Stomach (tissue), 9 donors: ENCODE results near the gene PLK2. TPM values are rescaled to one million over a fixed set of nuclear protein-coding genes. Genes with fewer than 3 reads are reported as not detected.

ENCODE experiments used
- DNase-seq, 2 donors: peaks; one replicate each; pipeline versions ENCODE4 v3.0.0 to v3.0.0-alpha.2; 2013 to 2019
- H3K27ac ChIP-seq, 5 donors: fragments of 200-600 bp in 4 of 5; sonication (generic) in 4 of 5; one replicate each; pipeline ENCODE4 v1.5.1; 2013 to 2019; ENCODE audit warnings: mild to moderate bottlenecking in 1 of 5, moderate library complexity in 1 of 5
- H3K27me3 ChIP-seq, 3 donors: fragments of 200-600 bp; sonication (generic); one replicate each; pipeline ENCODE4 v1.5.1; 2017 to 2019; ENCODE audit warnings: mixed run types in 1 of 3
- H3K36me3 ChIP-seq, 4 donors: fragments of 200-600 bp; sonication (generic); 1 replicate in 3 of 4; 2 replicates in 1 of 4; pipeline ENCODE4 v1.5.1; 2016 to 2019
- H3K4me1 ChIP-seq, 4 donors: fragments of 200-600 bp; sonication (generic); one replicate each; pipeline ENCODE4 v1.5.1; 2016 to 2019
- H3K4me3 ChIP-seq, 4 donors: fragments of 200-600 bp; sonication (generic) in 3 of 4; one replicate each; pipeline ENCODE4 v1.5.1; 2016 to 2019; ENCODE audit warnings: mild to moderate bottlenecking in 1 of 4
- H3K9me3 ChIP-seq, 4 donors: fragments of 200-600 bp; sonication (generic); one replicate each; pipeline ENCODE4 v1.5.1; 2016 to 2019
- EP300 ChIP-seq: sonication (generic); formaldehyde crosslinking; IDR thresholded peaks from one replicate; pipeline ENCODE4 v1.6.1; 2017; ENCODE audit warnings: antibody characterized with exemption
- POLR2A ChIP-seq, 4 donors: fragments of 450-650 bp; IDR thresholded peaks; one replicate each; pipeline ENCODE4 v1.6.1; 2016; ENCODE audit warnings: antibody characterized with exemption in 4 of 4, control low read depth in 2 of 4, mild to moderate bottlenecking in 1 of 4, moderate library complexity in 1 of 4
- POLR2AphosphoS5 ChIP-seq, 3 donors: sonication (generic); formaldehyde crosslinking; IDR thresholded peaks; one replicate each; pipeline ENCODE4 v1.6.1; 2016; ENCODE audit warnings: antibody characterized with exemption in 3 of 3
- WGBS, 5 donors: extraction: QIAGEN DNeasy Blood & Tissue Kit in 3 of 5; methylation state at CpG; one replicate each; pipeline versions ENCODE4 v1.1.5 to v1.1.7; 2013 to 2018; 5-methylcytosine and 5-hydroxymethylcytosine counted together
- intact Hi-C: fragments of 100-400 bp; cut with DNase I; formaldehyde crosslinking; loops from one replicate; pipeline ENCODE4 v1.15.1; 2023; ENCODE audit warnings: low total_unique reads
- polyA plus RNA-seq, 3 donors: library from polyadenylated mRNA; stranded (reverse); fragments of 200-250 nt; gene quantifications; one replicate each; pipeline ENCODE4 v1.2.3, GENCODE V29; 2013
- total RNA-seq, 5 donors: library from RNA; depleted of rRNA; stranded (reverse); fragments of >200 nt; gene quantifications; one replicate each; pipeline versions ENCODE4 v1.1.0 to v1.2.3, GENCODE V29; 2014 to 2016
- TF ChIP-seq, protein P1 (sequence below), 7 experiments: fragments of 450-650 bp in 4 of 7; fragments of 200-600 bp in 3 of 7; sonication (generic) in 3 of 7; IDR thresholded peaks; one replicate each; pipeline ENCODE4 v1.5.1; 2016 to 2019; ENCODE audit warnings: antibody characterized with exemption in 7 of 7, control low read depth in 2 of 7, mild to moderate bottlenecking in 1 of 7
- donor health status: healthy with polysubstance abuse.
- donor health status: Bipolar disorder and iron deficiency.
- donor health status: healthy.

The PLK2 gene
- total and polyA plus RNA-seq, 8 donors, result 2.3 to 181 (median 17.3) TPM

DNA sequence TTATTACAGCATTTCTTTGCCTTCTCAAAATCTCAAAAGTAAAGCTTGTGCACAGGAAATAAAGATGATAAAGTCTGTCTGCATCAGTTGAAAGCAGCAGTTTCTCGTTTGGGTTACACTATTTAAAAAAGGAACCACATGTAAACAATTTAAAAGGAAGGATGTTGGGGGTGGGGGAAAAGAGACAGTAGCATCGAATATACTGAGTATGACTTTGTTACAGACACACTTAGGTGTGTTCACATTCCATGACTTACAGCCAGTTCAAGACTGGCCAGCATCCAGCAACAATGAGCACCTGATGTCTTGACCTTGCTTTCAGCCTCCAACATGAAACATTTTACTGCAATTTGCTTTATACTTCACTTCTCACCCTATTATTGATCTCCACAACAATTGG lies 40.1 kb upstream of the PLK2 start:
- H3K27ac ChIP-seq, result peak overlapping the region in 2 of 5 donors; percentile 6
- 0 to 14% (median 4%) methylated on average over 2 of the region's 2 CpGs for WGBS, 5 donors
- H3K27me3 ChIP-seq, result no peaks in the 10 kb centered on the region
- H3K4me3 ChIP-seq, result no peak overlapping the region
- H3K36me3 ChIP-seq, result no peaks in the 10 kb centered on the region
- H3K4me1 ChIP-seq, result peaks cover 0 to 17% (median 0%) of the 10 kb centered on the region in 4 donors
- TF ChIP-seq POLR2AphosphoS5 (IDR thresholded peaks at IDR 0.05) (no peak), POLR2A (IDR thresholded peaks at IDR 0.05) (no peak), EP300 (no peak)
- TF ChIP-seq, protein P1, sequence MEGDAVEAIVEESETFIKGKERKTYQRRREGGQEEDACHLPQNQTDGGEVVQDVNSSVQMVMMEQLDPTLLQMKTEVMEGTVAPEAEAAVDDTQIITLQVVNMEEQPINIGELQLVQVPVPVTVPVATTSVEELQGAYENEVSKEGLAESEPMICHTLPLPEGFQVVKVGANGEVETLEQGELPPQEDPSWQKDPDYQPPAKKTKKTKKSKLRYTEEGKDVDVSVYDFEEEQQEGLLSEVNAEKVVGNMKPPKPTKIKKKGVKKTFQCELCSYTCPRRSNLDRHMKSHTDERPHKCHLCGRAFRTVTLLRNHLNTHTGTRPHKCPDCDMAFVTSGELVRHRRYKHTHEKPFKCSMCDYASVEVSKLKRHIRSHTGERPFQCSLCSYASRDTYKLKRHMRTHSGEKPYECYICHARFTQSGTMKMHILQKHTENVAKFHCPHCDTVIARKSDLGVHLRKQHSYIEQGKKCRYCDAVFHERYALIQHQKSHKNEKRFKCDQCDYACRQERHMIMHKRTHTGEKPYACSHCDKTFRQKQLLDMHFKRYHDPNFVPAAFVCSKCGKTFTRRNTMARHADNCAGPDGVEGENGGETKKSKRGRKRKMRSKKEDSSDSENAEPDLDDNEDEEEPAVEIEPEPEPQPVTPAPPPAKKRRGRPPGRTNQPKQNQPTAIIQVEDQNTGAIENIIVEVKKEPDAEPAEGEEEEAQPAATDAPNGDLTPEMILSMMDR (IDR thresholded peaks at IDR 0.05), result no peak
- peak; percentile 30 to 36 for DNase-seq
- no peaks in the 10 kb centered on the region for H3K9me3 ChIP-seq
- intact Hi-C loops, result loop anchor here (10.0 kb wide), 1 partner anchor 315 kb away; no protein-coding TSS in a partner anchor

DNA sequence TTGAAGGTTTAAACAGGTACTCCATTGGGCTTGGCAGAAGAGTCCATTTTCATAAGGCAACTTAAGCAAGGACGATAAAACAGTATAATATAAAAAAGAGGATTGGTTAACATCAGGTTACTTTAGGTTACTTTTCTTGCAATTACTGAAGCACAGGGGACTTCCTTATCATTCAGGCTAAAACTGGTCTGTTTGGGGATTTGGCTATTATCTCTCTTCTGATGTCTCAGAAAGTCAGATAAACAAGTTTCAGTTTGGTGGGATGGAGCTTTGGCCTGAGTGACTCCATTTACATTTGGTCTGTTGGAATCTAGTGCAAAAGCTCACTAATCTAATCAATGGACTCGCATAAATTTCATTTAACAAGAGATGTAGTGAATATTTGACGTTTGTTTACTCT lies 39.3 kb upstream of the PLK2 start:
- peaks cover 0 to 17% (median 0%) of the 10 kb centered on the region in 4 donors for H3K4me1 ChIP-seq
- DNase-seq, result no peak
- H3K9me3 ChIP-seq, result no peaks in the 10 kb centered on the region
- no peak overlapping the region for H3K27ac ChIP-seq
- no peak overlapping the region for H3K4me3 ChIP-seq
- no peaks in the 10 kb centered on the region for H3K27me3 ChIP-seq
- H3K36me3 ChIP-seq, result no peaks in the 10 kb centered on the region
- TF ChIP-seq, protein P1 (IDR thresholded peaks at IDR 0.05), result no peak
- TF ChIP-seq POLR2A (IDR thresholded peaks at IDR 0.05) (no peak), EP300 (no peak), POLR2AphosphoS5 (IDR thresholded peaks at IDR 0.05) (no peak)
- WGBS, 5 donors, result 44 to 60% (median 51%) methylated on average over 3 of the region's 3 CpGs
- intact Hi-C loops, result no loop called here

DNA sequence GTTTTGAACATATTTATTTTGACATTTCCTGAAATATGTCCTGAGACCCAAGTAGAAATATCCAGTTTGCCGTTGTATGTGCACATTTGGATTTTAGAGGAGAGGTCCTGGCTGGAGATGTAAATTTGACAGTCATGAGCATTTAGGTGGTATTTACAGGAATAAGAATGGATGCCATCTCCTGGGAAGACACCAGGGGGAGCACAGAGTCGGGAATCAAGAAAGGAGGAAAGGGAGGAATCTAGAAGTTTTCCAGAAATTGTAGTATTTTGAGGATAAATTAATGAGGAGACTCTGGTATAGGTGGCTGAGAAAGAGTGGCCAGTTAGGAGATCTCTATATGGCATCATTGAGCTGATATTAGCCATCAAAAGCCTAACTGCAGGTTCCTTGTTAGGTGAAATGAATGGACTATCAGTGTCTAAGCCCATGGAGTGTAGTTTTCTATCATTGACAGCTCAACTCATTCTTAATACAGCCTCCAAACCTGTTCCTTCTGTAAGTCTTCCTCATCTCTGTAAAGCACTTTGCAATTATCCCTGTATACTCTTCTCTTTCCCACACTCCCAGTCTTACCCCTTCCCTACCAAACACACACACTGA lies 38.6 kb upstream of the PLK2 start:
- Histone ChIP-seq H3K9me3 (no peaks in the 10 kb centered on the region), H3K4me3 (no peak overlapping the region), H3K27ac (no peak overlapping the region), H3K4me1 (peaks cover 0 to 17% (median 0%) of the 10 kb centered on the region in 4 donors), H3K36me3 (no peaks in the 10 kb centered on the region), H3K27me3 (no peaks in the 10 kb centered on the region)
- WGBS, 5 donors, result 12 to 27% (median 15%) methylated on average over 2 of the region's 2 CpGs
- DNase-seq, result peak; percentile 45 to 66
- no peak for TF ChIP-seq EP300
- TF ChIP-seq, protein P1 (IDR thresholded peaks at IDR 0.05), result peak in 5 of 7 experiments; percentile 12 to 69 (median 62)
- intact Hi-C loops, result no loop called here

DNA sequence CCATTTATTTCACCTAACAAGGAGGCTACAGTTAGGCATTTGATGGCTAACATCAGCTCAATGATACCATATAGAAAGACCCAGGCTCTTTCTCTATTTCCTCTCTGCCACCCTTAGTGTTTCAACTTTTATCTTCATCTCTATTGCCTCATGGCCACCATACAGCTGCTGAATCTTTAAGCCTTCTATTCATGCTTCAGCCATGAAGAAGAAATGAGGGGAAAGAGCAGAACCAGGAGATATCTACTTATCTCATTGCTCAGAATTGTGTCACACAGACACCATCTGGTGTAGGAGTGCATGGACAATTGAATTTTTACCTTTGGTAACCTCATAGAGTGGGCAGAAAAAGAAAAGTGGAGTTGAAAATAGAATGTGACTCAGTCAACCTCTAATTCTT lies 38.0 kb upstream of the PLK2 start:
- TF ChIP-seq POLR2A (IDR thresholded peaks at IDR 0.05), result no peak
- TF ChIP-seq EP300, result no peak
- TF ChIP-seq, protein P1 (IDR thresholded peaks at IDR 0.05), result no peak
- no peak for TF ChIP-seq POLR2AphosphoS5 (IDR thresholded peaks at IDR 0.05)
- Histone ChIP-seq H3K36me3 (no peaks in the 10 kb centered on the region), H3K4me1 (peaks cover 0 to 17% (median 0%) of the 10 kb centered on the region in 4 donors), H3K9me3 (no peaks in the 10 kb centered on the region), H3K27ac (no peak overlapping the region), H3K4me3 (no peak overlapping the region), H3K27me3 (no peaks in the 10 kb centered on the region)
- DNase-seq, result no peak
- intact Hi-C loops, result no loop called here
